ENCODE data around the gene PVR. TPM values are rescaled to one million over a fixed set of nuclear protein-coding genes. Genes with fewer than 3 reads are reported as not detected.

PVR gene
- total RNA-seq, 1 experiment from 2014 or later: 15.0 TPM

GRCh38 chr19:44701228-44701627 lies 57.5 kb downstream of the PVR start:
- Mint-ChIP-seq H3K4me1 (peaks cover 16% of the 10 kb centered on the region), H3K9me3 (no peaks in the 10 kb centered on the region), H3K4me3 (no peak overlapping the region), H3K27me3 (ENCODE audit: low read depth) (peaks cover 4% of the 10 kb centered on the region; the same call in 1 of the 2 replicates), H3K36me3 (no peaks in the 10 kb centered on the region), H3K27ac (no peak overlapping the region)
- ATAC-seq (no peak), DNase-seq (ENCODE audit: low spot score) (no peak)
- TF ChIP-seq PREB (CRISPR knock-in tag; IDR thresholded peaks at IDR 0.05; ENCODE audit: borderline replicate concordance): no peak
- TF ChIP-seq MYBL2 (CRISPR knock-in tag; IDR thresholded peaks at IDR 0.05): no peak
- no peak for TF ChIP-seq ETV6 (CRISPR knock-in tag; IDR thresholded peaks at IDR 0.05)
- no peak for TF ChIP-seq CDX4 (CRISPR knock-in tag; IDR thresholded peaks at IDR 0.05; ENCODE audit: borderline replicate concordance)
- no peak for TF ChIP-seq NR1H2 (CRISPR knock-in tag; IDR thresholded peaks at IDR 0.05)
- no peak for TF ChIP-seq GRHL2 (CRISPR knock-in tag; IDR thresholded peaks at IDR 0.05; ENCODE audit: insufficient replicate concordance, severe bottlenecking)
- TF ChIP-seq ZNF121 (CRISPR knock-in tag; IDR thresholded peaks at IDR 0.05): no peak
- no peak for TF ChIP-seq ZBTB21 (CRISPR knock-in tag; IDR thresholded peaks at IDR 0.05; ENCODE audit: borderline replicate concordance)
- TF ChIP-seq ZNF416 (CRISPR knock-in tag; IDR thresholded peaks at IDR 0.05): no peak
- no peak for TF ChIP-seq ZNF423 (CRISPR knock-in tag; IDR thresholded peaks at IDR 0.05)
- TF ChIP-seq NFE2L1 (CRISPR knock-in tag; IDR thresholded peaks at IDR 0.05): no peak
- no peak for TF ChIP-seq STAT6 (CRISPR knock-in tag; conservative IDR thresholded peaks at IDR 0.05; ENCODE audit: low read depth)
- no peak for TF ChIP-seq SOX15 (CRISPR knock-in tag; IDR thresholded peaks at IDR 0.05)
- ChIA-PET POLR2A (no interaction called here), CTCF (interaction anchor here (1.0 to 2.5 kb wide), 3 partner anchors 12 to 69 kb away, joined by 8 to 11 read pairs (median 9); no protein-coding TSS in a partner anchor)

- Mint-ChIP-seq H3K9me3 (no peaks in the 10 kb centered on the region), H3K4me3 (no peak overlapping the region), H3K27me3 (ENCODE audit: low read depth) (peaks cover 3% of the 10 kb centered on the region; the same call in 1 of the 2 replicates), H3K27ac (no peak overlapping the region), H3K36me3 (no peaks in the 10 kb centered on the region), H3K4me1 (peaks cover 5% of the 10 kb centered on the region)
- ChIA-PET CTCF (interaction anchor here (1.3 to 2.5 kb wide), 5 partner anchors 13 to 144 kb away, joined by 3 to 11 read pairs (median 9); partner anchors contain the start of gene NECTIN2), POLR2A (interaction anchor here (0.6 kb wide), 1 partner anchor 47 kb away, joined by 6 read pairs; no protein-coding TSS in a partner anchor)
- no peak for TF ChIP-seq NFYB (CRISPR knock-in tag; conservative IDR thresholded peaks at IDR 0.05; ENCODE audit: low read depth)
- no peak for TF ChIP-seq ARID4B (CRISPR knock-in tag; IDR thresholded peaks at IDR 0.05; ENCODE audit: borderline replicate concordance)
- DNase-seq (ENCODE audit: low spot score) (no peak), ATAC-seq (no peak)
Measured at GRCh38 chr19:44702551-44703176, 59.0 kb downstream of the PVR start.
